K562 (cell line): ENCODE results near the gene CHRNG. TPM values are rescaled to one million over a fixed set of nuclear protein-coding genes. Genes with fewer than 3 reads are reported as not detected.

Experiments
- ATAC-seq: fragments of 200-7000 bp; cut with Tn5 transposase; 3 replicates; pipeline ENCODE4 v1.9.1; 2020; ENCODE audit warnings: moderate library complexity
- BruUV-seq: library from RNA; stranded (reverse); fragments of 400-500 nt; replicated peaks from 2 replicates; lab custom pipeline; 2021; lab: Mats Ljungman, UMichigan
- CTCF ChIA-PET: fragments of 300-600 bp; formaldehyde crosslinking; extraction: SDS; loops from one replicate; lab custom pipeline; 2021; ENCODE audit warnings: low intra/inter-chr PET ratio; lab: Yijun Ruan, JAX
- POLR2A ChIA-PET: fragments of 300-600, 350-650 bp; sonication (Branson Sonifier 250); formaldehyde crosslinking; extraction: SDS; loops from one replicate; lab custom pipeline; 2021; ENCODE audit warnings: antibody characterized with exemption, inconsistent platforms; lab: Yijun Ruan, JAX
- DNase-seq, 4 experiments: peaks; one replicate each; pipeline versions ENCODE4 v3.0.0 to v3.0.0-alpha.2; 2011 to 2018; ENCODE audit warnings: low spot score in 3 of 4, mixed read lengths in 3 of 4; ENCODE audit errors: extremely low read depth in 1 of 4
- FAIRE-seq: peaks from 2 replicates; lab custom pipeline; 2011; peaks lifted over from hg19 to GRCh38; lab: Jason Lieb, UNC
- H2AFZ ChIP-seq: 2 replicates; pipeline ENCODE4 v1.6.0; 2011; ENCODE audit warnings: low read depth, low read length, control low read depth, inconsistent platforms
- H3K27ac ChIP-seq: fragments of 200-600 bp; 3 replicates; pipeline ENCODE4 v1.8.0; 2011; ENCODE audit warnings: low read depth, mild to moderate bottlenecking, control low read depth, inconsistent platforms, low read length, moderate library complexity, mixed read lengths; ENCODE audit errors: extremely low read depth
- H3K27me3 ChIP-seq, 2 experiments: fragments of 300-600 bp in 1 of 2; 2 replicates in 1 of 2; 3 replicates in 1 of 2; pipeline versions ENCODE4 v1.6.0 to v1.8.0; 2011; ENCODE audit warnings: inconsistent platforms in 2 of 2, low read length in 2 of 2, mild to moderate bottlenecking in 1 of 2, mixed read lengths in 1 of 2, moderate library complexity in 1 of 2; ENCODE audit not compliant: control insufficient read depth in 2 of 2, insufficient read depth in 2 of 2
- H3K36me3 ChIP-seq: fragments of 300-600 bp; 3 replicates; pipeline ENCODE4 v1.8.0; 2011; ENCODE audit warnings: mild to moderate bottlenecking, low read length, inconsistent platforms; ENCODE audit not compliant: control insufficient read depth, insufficient read depth
- H3K4me1 ChIP-seq, 2 experiments: fragments of 200-600 bp in 1 of 2; replicated peaks in 1 of 2; 2 replicates in 1 of 2; 3 replicates in 1 of 2; pipeline versions ENCODE4 v1.5.1 to v1.8.0; 2011; ENCODE audit warnings: inconsistent platforms in 2 of 2, low read length in 2 of 2, mild to moderate bottlenecking in 1 of 2, mixed read lengths in 1 of 2, moderate library complexity in 1 of 2; ENCODE audit not compliant: control insufficient read depth in 2 of 2, insufficient read depth in 2 of 2
- H3K4me2 ChIP-seq: 2 replicates; pipeline ENCODE4 v1.6.1; 2011; ENCODE audit warnings: low read length, control low read depth, inconsistent platforms, mixed read lengths; ENCODE audit not compliant: insufficient read depth
- H3K4me3 ChIP-seq: fragments of 200-600 bp; sonication (generic), shearing (Covaris generic); 2 replicates; pipeline ENCODE4 v1.5.1; 2016; ENCODE audit warnings: control low read depth, inconsistent platforms
- H3K79me2 ChIP-seq: fragments of 200-600 bp; 3 replicates; pipeline ENCODE4 v1.8.0; 2011; ENCODE audit warnings: low read length, inconsistent platforms; ENCODE audit not compliant: control insufficient read depth, insufficient read depth
- H3K9ac ChIP-seq, 2 experiments: 2 replicates each; pipeline versions ENCODE4 v1.6.0 to v1.6.1; 2011; ENCODE audit warnings: low read depth in 2 of 2, low read length in 2 of 2, control low read depth in 1 of 2, inconsistent platforms in 1 of 2, mild to moderate bottlenecking in 1 of 2, mixed read lengths in 1 of 2; ENCODE audit not compliant: insufficient read depth in 1 of 2
- H3K9me1 ChIP-seq: one replicate; pipeline ENCODE4 v1.6.0; 2011; ENCODE audit warnings: inconsistent platforms, mild to moderate bottlenecking, low read length, moderate library complexity; ENCODE audit not compliant: control insufficient read depth, insufficient read depth
- H3K9me3 ChIP-seq: replicated peaks from 2 replicates; pipeline ENCODE4 v1.5.1; 2011; ENCODE audit warnings: low read depth, low read length, inconsistent platforms; ENCODE audit not compliant: control insufficient read depth, insufficient read depth
- H4K20me1 ChIP-seq: replicated peaks from 2 replicates; pipeline ENCODE4 v1.6.1; 2011; ENCODE audit warnings: low read length, inconsistent platforms, mixed read lengths; ENCODE audit not compliant: control insufficient read depth, insufficient read depth
- ELK3 ChIP-seq: fragments of 450-650 bp; formaldehyde crosslinking; IDR thresholded peaks from 2 replicates; pipeline ENCODE4 v1.4.0; 2020; ENCODE audit warnings: mild to moderate bottlenecking
- POLR2G ChIP-seq: fragments of 200-400 bp; formaldehyde crosslinking; IDR thresholded peaks from 2 replicates; pipeline ENCODE4 v1.6.1; 2017; ENCODE audit warnings: low read depth, mild to moderate bottlenecking, antibody characterized with exemption, low read length, moderate library complexity
- TEAD1 ChIP-seq, 2 experiments: fragments of 450-650 bp in 1 of 2; sonication (generic) in 1 of 2; formaldehyde crosslinking; IDR thresholded peaks; 2 replicates each; pipeline versions ENCODE4 v1.4.0 to v1.8.0; 2020 to 2022; ENCODE audit warnings: mild to moderate bottlenecking in 2 of 2, missing genetic modification reagents in 1 of 2
- ZBTB43 ChIP-seq: sonication (generic); formaldehyde crosslinking; IDR thresholded peaks from 2 replicates; pipeline ENCODE4 v1.8.0; 2023; ENCODE audit warnings: mild to moderate bottlenecking, missing genetic modification reagents
- WGBS: fragments of 100-300 bp; shearing (Covaris generic); methylation state at CpG from one replicate; pipeline ENCODE4 v1.1.6; 2016; ENCODE audit warnings: low coverage, mixed read lengths; ENCODE audit not compliant: insufficient coverage; ENCODE audit errors: missing lambda C conversion rate; 5-methylcytosine and 5-hydroxymethylcytosine counted together
- in situ Hi-C: fragments of 300-500 bp; cut with MboI; formaldehyde crosslinking; loops from 4 replicates; pipeline ENCODE4 v1.15.0; 2018; ENCODE audit warnings: inconsistent platforms, mixed read lengths
- intact Hi-C: fragments of 100-400 bp; cut with micrococcal nuclease; formaldehyde crosslinking; loops from 2 replicates; pipeline ENCODE4 v1.14.2; 2022
- polyA plus RNA-seq, 8 experiments: library from polyadenylated mRNA; depleted of rRNA in 4 of 8; stranded (reverse) in 5 of 8; unstranded in 3 of 8; fragments of >200 nt; fragmentation: Nextera tagmentation in 2 of 8; fragmentation: Illumina TruSeq in 1 of 8; extraction: Ambion mirVana in 2 of 8; extraction: Trizol in 1 of 8; gene quantifications; 2 replicates each; pipeline versions ENCODE4 v1.2.1 to v1.2.3, GENCODE V29; 2011 to 2014; ENCODE audit warnings: inconsistent platforms in 1 of 8, missing spikeins in 1 of 8
- total RNA-seq, 7 experiments: library from RNA; depleted of rRNA in 6 of 7; stranded (reverse); fragments of >200 nt in 6 of 7; fragmentation: Illumina TruSeq in 2 of 7; extraction: Trizol in 2 of 7; gene quantifications; 2 replicates each; pipeline versions ENCODE4 v1.2.1 to v1.2.3, GENCODE V29; 2011 to 2021; ENCODE audit warnings: low replicate concordance in 1 of 7

The CHRNG gene
- total and polyA plus RNA-seq, 9 of the 15 experiments (the other 6 are each of a cell fraction or from before 2014, with no cell fraction given), result not detected

GRCh38 chr2:232543491-232543890, 4.0 kb downstream of the CHRNG start:
- Histone ChIP-seq H3K4me1 (peaks cover 0 to 38% of the 10 kb centered on the region in 2 experiments; a peak in 3 of 5 replicates), H3K9me3 (no peaks in the 10 kb centered on the region), H3K79me2 (peaks cover 7% of the 10 kb centered on the region; the same call in 1 of the 3 replicates), H2AFZ (no peak overlapping the region), H3K4me3 (no peak overlapping the region), H3K27ac (no peak overlapping the region), H3K36me3 (peaks cover 15% of the 10 kb centered on the region; the same call in 2 of the 3 replicates), H3K9ac (no peak overlapping the region), H3K4me2 (no peak overlapping the region), H4K20me1 (no peaks in the 10 kb centered on the region), H3K9me1 (no peaks in the 10 kb centered on the region), H3K27me3 (no peaks in the 10 kb centered on the region)
- no TSS peak for BruUV-seq
- ATAC-seq (no peak), FAIRE-seq (no peak), DNase-seq (no peak)
- peak; percentile 33; the same call in 1 of the 2 replicates for TF ChIP-seq POLR2G
- no peak for TF ChIP-seq ZBTB43 (CRISPR knock-in tag)
- no peak for TF ChIP-seq ELK3
- no peak for TF ChIP-seq TEAD1 (CRISPR knock-in tag; IDR thresholded peaks at IDR 0.05)
- intact Hi-C loops, result no loop called here
- ChIA-PET CTCF (no interaction called here), POLR2A (interaction anchor here (0.6 kb wide), 1 partner anchor 28 kb away, joined by 4 read pairs; no protein-coding TSS in a partner anchor)
- in situ Hi-C loops, result no loop called here
- 82% methylated on average over 8 of the region's 14 CpGs for WGBS
